Subcutaneous abdominal adipose tissue (tissue), 5 donors: ENCODE measurements around the gene CABLES1.
"Not testable (repeated sequence)": the region's sequence is repeated elsewhere in the genome, so short reads cannot be mapped to it uniquely, and the experiment has no call there.

Experiments
- H3K27ac ChIP-seq: one replicate; pipeline ENCODE4 v1.7.0; 2013; ENCODE audit warnings: low read depth, mild to moderate bottlenecking, inconsistent platforms, low read length, moderate library complexity
- H3K27me3 ChIP-seq, 5 donors: one replicate each; pipeline ENCODE4 v1.7.0; 2013; ENCODE audit warnings: low read length in 5 of 5, inconsistent platforms in 1 of 5; ENCODE audit not compliant: control insufficient read depth in 5 of 5, insufficient read depth in 4 of 5
- H3K36me3 ChIP-seq, 5 donors: one replicate each; pipeline ENCODE4 v1.7.0; 2013; ENCODE audit warnings: low read length in 5 of 5; ENCODE audit not compliant: control insufficient read depth in 5 of 5, insufficient read depth in 5 of 5
- H3K4me1 ChIP-seq, 5 donors: one replicate each; pipeline ENCODE4 v1.7.0; 2013; ENCODE audit warnings: low read length in 5 of 5, mild to moderate bottlenecking in 3 of 5, moderate library complexity in 1 of 5; ENCODE audit not compliant: control insufficient read depth in 5 of 5, insufficient read depth in 5 of 5
- H3K4me3 ChIP-seq, 5 donors: one replicate each; pipeline ENCODE4 v1.7.0; 2013; ENCODE audit warnings: low read length in 5 of 5, low read depth in 1 of 5
- H3K9ac ChIP-seq, 5 donors: one replicate each; pipeline ENCODE4 v1.7.0; 2013; ENCODE audit warnings: low read length in 5 of 5, mild to moderate bottlenecking in 4 of 5, moderate library complexity in 3 of 5
- H3K9me3 ChIP-seq, 5 donors: one replicate each; pipeline ENCODE4 v1.7.0; 2013; ENCODE audit warnings: low read length in 5 of 5; ENCODE audit not compliant: control insufficient read depth in 5 of 5
- donor health status: healthy.
- donor health status: healthy.
- donor health status: healthy.
- donor health status: healthy.
- donor health status: healthy.

Gene CABLES1

GRCh38 chr18:23151414-23152099 is 16.3 kb downstream of the CABLES1 start:
- peaks cover 0 to 2% (median 0%) of the 10 kb centered on the region in 5 donors for H3K36me3 ChIP-seq
- H3K4me1 ChIP-seq = peaks cover 10 to 50% (median 35%) of the 10 kb centered on the region in 5 donors
- no peak overlapping the region for H3K27ac ChIP-seq
- H3K27me3 ChIP-seq = no peaks in the 10 kb centered on the region
- no peaks in the 10 kb centered on the region for H3K9me3 ChIP-seq
- no peak overlapping the region for H3K4me3 ChIP-seq
- no peak overlapping the region for H3K9ac ChIP-seq

GRCh38 chr18:23154030-23154429 is 18.7 kb downstream of the CABLES1 start:
- Histone ChIP-seq H3K4me1 (peaks cover 7 to 34% (median 24%) of the 10 kb centered on the region in 5 donors), H3K36me3 (peaks cover 0 to 2% (median 0%) of the 10 kb centered on the region in 5 donors), H3K9me3 (no peaks in the 10 kb centered on the region), H3K4me3 (no peak overlapping the region), H3K9ac (no peak overlapping the region), H3K27ac (no peak overlapping the region), H3K27me3 (no peaks in the 10 kb centered on the region)

- no peaks in the 10 kb centered on the region for H3K27me3 ChIP-seq
- no peak overlapping the region for H3K4me3 ChIP-seq
- no peaks in the 10 kb centered on the region for H3K36me3 ChIP-seq
- peak overlapping the region; percentile 33 for H3K27ac ChIP-seq
- H3K4me1 ChIP-seq = peaks cover 7 to 26% (median 22%) of the 10 kb centered on the region in 5 donors
- H3K9me3 ChIP-seq = no peaks in the 10 kb centered on the region
- no peak overlapping the region for H3K9ac ChIP-seq
Measured at GRCh38 chr18:23154823-23155500, 19.7 kb downstream of the CABLES1 start.

GRCh38 chr18:23155537-23155936 is 20.3 kb downstream of the CABLES1 start:
- no peak overlapping the region for H3K9ac ChIP-seq
- peaks cover 6 to 25% (median 22%) of the 10 kb centered on the region in 5 donors for H3K4me1 ChIP-seq
- no peaks in the 10 kb centered on the region for H3K36me3 ChIP-seq
- H3K27me3 ChIP-seq = no peaks in the 10 kb centered on the region
- H3K4me3 ChIP-seq = no peak overlapping the region
- peak overlapping the region; percentile 33 for H3K27ac ChIP-seq
- H3K9me3 ChIP-seq = no peaks in the 10 kb centered on the region

- Histone ChIP-seq H3K27ac (peak overlapping the region; percentile 33), H3K27me3 (no peaks in the 10 kb centered on the region), H3K36me3 (no peaks in the 10 kb centered on the region), H3K4me1 (peaks cover 4 to 25% (median 21%) of the 10 kb centered on the region in 5 donors), H3K9me3 (no peaks in the 10 kb centered on the region), H3K9ac (no peak overlapping the region), H3K4me3 (no peak overlapping the region)
Measured at GRCh38 chr18:23156134-23156533, 20.8 kb downstream of the CABLES1 start.

- H3K9ac ChIP-seq = no peak overlapping the region
- H3K4me3 ChIP-seq = no peak overlapping the region
- no peak overlapping the region for H3K27ac ChIP-seq
- H3K4me1 ChIP-seq = peaks cover 4 to 25% (median 21%) of the 10 kb centered on the region in 5 donors
- no peaks in the 10 kb centered on the region for H3K36me3 ChIP-seq
- no peaks in the 10 kb centered on the region for H3K9me3 ChIP-seq
- H3K27me3 ChIP-seq = no peaks in the 10 kb centered on the region
Measured at GRCh38 chr18:23158058-23158457, 22.8 kb downstream of the CABLES1 start.

- H3K9me3 ChIP-seq, H3K27ac ChIP-seq, H3K9ac ChIP-seq, H3K4me3 ChIP-seq, H3K27me3 ChIP-seq, H3K36me3 ChIP-seq: not testable (repeated sequence)
- peaks cover 4 to 25% (median 21%) of the 10 kb centered on the region in 5 donors for H3K4me1 ChIP-seq
Measured at GRCh38 chr18:23158884-23159283, 23.6 kb downstream of the CABLES1 start.

GRCh38 chr18:23159344-23159743 is 24.1 kb downstream of the CABLES1 start:
- H3K27ac ChIP-seq = no peak overlapping the region
- H3K36me3 ChIP-seq = no peaks in the 10 kb centered on the region
- H3K4me3 ChIP-seq = no peak overlapping the region
- no peak overlapping the region for H3K9ac ChIP-seq
- H3K4me1 ChIP-seq = peaks cover 2 to 24% (median 19%) of the 10 kb centered on the region in 5 donors
- no peaks in the 10 kb centered on the region for H3K9me3 ChIP-seq
- H3K27me3 ChIP-seq = no peaks in the 10 kb centered on the region

- Histone ChIP-seq H3K27ac (no peak overlapping the region), H3K4me3 (no peak overlapping the region), H3K36me3 (no peaks in the 10 kb centered on the region), H3K9ac (no peak overlapping the region), H3K4me1 (peaks cover 0 to 11% (median 8%) of the 10 kb centered on the region in 5 donors), H3K27me3 (no peaks in the 10 kb centered on the region), H3K9me3 (no peaks in the 10 kb centered on the region)
Measured at GRCh38 chr18:23162473-23162872, 27.2 kb downstream of the CABLES1 start.

GRCh38 chr18:23163786-23164533 is 28.7 kb downstream of the CABLES1 start:
- no peaks in the 10 kb centered on the region for H3K9me3 ChIP-seq

More at GRCh38 chr18:23163786-23164533, 28.7 kb downstream of the CABLES1 start:
- Histone ChIP-seq H3K27me3 (no peaks in the 10 kb centered on the region), H3K4me3 (no peak overlapping the region), H3K36me3 (no peaks in the 10 kb centered on the region), H3K4me1 (peaks cover 0 to 26% (median 22%) of the 10 kb centered on the region in 5 donors), H3K27ac (no peak overlapping the region), H3K9ac (no peak overlapping the region)
